CD4-positive, alpha-beta memory T cell (primary cell): ENCODE data around the gene IGFL2. TPM values are rescaled to one million over a fixed set of nuclear protein-coding genes. Genes with fewer than 3 reads are reported as not detected.

Source experiments
- CTCF ChIA-PET: fragments of 350-600 bp; sonication (Branson Sonifier 250); formaldehyde crosslinking; loops from one replicate; lab custom pipeline; 2021; ENCODE audit warnings: inconsistent platforms; ENCODE audit not compliant: partially characterized antibody; lab: Charles Lee
- POLR2A ChIA-PET: fragments of 350-600 bp; sonication (Branson Sonifier 250); formaldehyde crosslinking; loops from one replicate; lab custom pipeline; 2021; ENCODE audit not compliant: partially characterized antibody; lab: Charles Lee
- DNase-seq, 5 donors: peaks; one replicate each; pipeline versions ENCODE4 v3.0.0 to v3.0.0-alpha.2; 2020 to 2022; ENCODE audit warnings: mixed read lengths in 1 of 5
- H3K27ac ChIP-seq: one replicate; pipeline ENCODE4 v1.7.0; 2013; ENCODE audit warnings: low read depth, low read length
- H3K27me3 ChIP-seq: 2 replicates; pipeline ENCODE4 v1.7.0; 2013; ENCODE audit warnings: mild to moderate bottlenecking, low read length, moderate library complexity; ENCODE audit not compliant: insufficient read depth
- H3K36me3 ChIP-seq: 2 replicates; pipeline ENCODE4 v1.7.0; 2013; ENCODE audit warnings: mild to moderate bottlenecking, low read length, moderate library complexity; ENCODE audit not compliant: insufficient read depth
- H3K4me1 ChIP-seq: 2 replicates; pipeline ENCODE4 v1.7.0; 2013; ENCODE audit warnings: mild to moderate bottlenecking, low read length, moderate library complexity; ENCODE audit not compliant: insufficient read depth
- H3K4me3 ChIP-seq, 2 donors: one replicate each; pipeline ENCODE4 v1.7.0; 2013; ENCODE audit warnings: low read length in 2 of 2, mild to moderate bottlenecking in 1 of 2
- H3K9me3 ChIP-seq, 2 donors: one replicate each; pipeline ENCODE4 v1.7.0; 2013; ENCODE audit warnings: low read length in 2 of 2, control low read depth in 1 of 2; ENCODE audit not compliant: control insufficient read depth in 1 of 2
- H3K27ac Mint-ChIP-seq, 7 donors: one replicate each; pipeline ENCODE4 v1.8.0; 2020 to 2021; ENCODE audit warnings: mixed read lengths in 7 of 7, mild to moderate bottlenecking in 6 of 7, inconsistent platforms in 3 of 7, moderate library complexity in 3 of 7
- H3K27me3 Mint-ChIP-seq, 2 donors: one replicate each; pipeline ENCODE4 v1.8.0; 2020 to 2021; ENCODE audit warnings: mixed read lengths in 2 of 2
- H3K36me3 Mint-ChIP-seq, 2 donors: one replicate each; pipeline ENCODE4 v1.8.0; 2020 to 2021; ENCODE audit warnings: mixed read lengths in 2 of 2, inconsistent platforms in 1 of 2, mild to moderate bottlenecking in 1 of 2
- H3K4me1 Mint-ChIP-seq, 4 donors: one replicate each; pipeline ENCODE4 v1.8.0; 2020 to 2021; ENCODE audit warnings: mixed read lengths in 4 of 4, mild to moderate bottlenecking in 1 of 4
- H3K4me3 Mint-ChIP-seq, 8 donors: one replicate each; pipeline ENCODE4 v1.8.0; 2020 to 2021; ENCODE audit warnings: mixed read lengths in 8 of 8, mild to moderate bottlenecking in 7 of 8, moderate library complexity in 6 of 8, inconsistent platforms in 3 of 8
- H3K9me3 Mint-ChIP-seq, 8 donors: one replicate each; pipeline ENCODE4 v1.8.0; 2020 to 2021; ENCODE audit warnings: mixed read lengths in 8 of 8, mild to moderate bottlenecking in 5 of 8, inconsistent platforms in 3 of 8, moderate library complexity in 1 of 8
- intact Hi-C: fragments of 100-400 bp; cut with micrococcal nuclease; formaldehyde crosslinking; loops from one replicate; pipeline ENCODE4 v1.15.1; 2023
- polyA plus RNA-seq, 2 donors: library from polyadenylated mRNA; unstranded; fragments of 300-500 nt; fragmentation: Illumina TruSeq; gene quantifications; one replicate each; pipeline ENCODE4 v1.2.3, GENCODE V29; 2021
- total RNA-seq, 2 experiments: library from RNA; stranded (reverse); gene quantifications; one replicate each; pipeline ENCODE4 v1.2.3, GENCODE V29; 2021

Gene IGFL2
- total and polyA plus RNA-seq, 4 experiments from 2014 or later = 0.28 to 0.47 TPM; not detected in 2

GRCh38 chr19:46141421-46141820 is 6.6 kb upstream of the IGFL2 start:
- H3K27me3 ChIP-seq = no peaks in the 10 kb centered on the region
- no peaks in the 10 kb centered on the region for H3K4me1 Mint-ChIP-seq
- no peaks in the 10 kb centered on the region for H3K4me1 ChIP-seq
- no peak overlapping the region for H3K4me3 ChIP-seq
- H3K36me3 ChIP-seq = no peaks in the 10 kb centered on the region
- no peak overlapping the region for H3K4me3 Mint-ChIP-seq
- DNase-seq = no peak
- peaks cover 15 to 22% of the 10 kb centered on the region in 2 donors for H3K27me3 Mint-ChIP-seq
- CTCF ChIA-PET = no interaction called here
- intact Hi-C loops = no loop called here
- no peak overlapping the region for H3K27ac Mint-ChIP-seq
- POLR2A ChIA-PET = no interaction called here
- no peaks in the 10 kb centered on the region for H3K9me3 Mint-ChIP-seq
- no peaks in the 10 kb centered on the region for H3K9me3 ChIP-seq
- no peaks in the 10 kb centered on the region for H3K36me3 Mint-ChIP-seq
- H3K27ac ChIP-seq = no peak overlapping the region

DNA sequence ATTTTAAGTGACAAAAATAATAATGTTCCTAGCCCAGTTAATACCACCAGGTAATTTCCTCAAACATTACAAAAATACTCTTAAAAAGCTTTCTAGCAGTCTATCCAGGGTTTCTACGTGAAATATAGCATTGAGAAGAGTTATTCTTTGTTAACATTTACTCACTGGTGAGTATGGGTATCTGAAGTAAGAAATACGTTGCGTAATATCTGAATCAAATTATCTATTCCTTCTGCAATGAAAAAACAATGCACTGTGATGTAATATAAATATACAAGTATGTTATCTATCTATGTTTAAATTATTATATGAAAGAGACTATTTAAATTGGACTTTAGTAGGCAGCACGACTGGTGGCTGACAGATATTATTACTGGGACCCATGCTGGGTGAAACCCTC is 5.7 kb upstream of the IGFL2 start:
- no peak for DNase-seq
- H3K27ac Mint-ChIP-seq = no peak overlapping the region
- no peaks in the 10 kb centered on the region for H3K36me3 Mint-ChIP-seq
- ChIA-PET POLR2A (no interaction called here), CTCF (no interaction called here)
- no peaks in the 10 kb centered on the region for H3K27me3 ChIP-seq
- intact Hi-C loops = no loop called here
- peaks cover 20 to 22% of the 10 kb centered on the region in 2 donors for H3K27me3 Mint-ChIP-seq
- H3K9me3 Mint-ChIP-seq = no peaks in the 10 kb centered on the region
- H3K4me3 ChIP-seq = no peak overlapping the region
- no peak overlapping the region for H3K27ac ChIP-seq
- no peaks in the 10 kb centered on the region for H3K4me1 Mint-ChIP-seq
- H3K9me3 ChIP-seq = no peaks in the 10 kb centered on the region
- H3K36me3 ChIP-seq = no peaks in the 10 kb centered on the region
- no peaks in the 10 kb centered on the region for H3K4me1 ChIP-seq
- H3K4me3 Mint-ChIP-seq = no peak overlapping the region

GRCh38 chr19:46144756-46145155 is 3.3 kb upstream of the IGFL2 start:
- H3K27me3 ChIP-seq = no peaks in the 10 kb centered on the region
- peaks cover 0 to 2% (median 0%) of the 10 kb centered on the region in 4 donors for H3K4me1 Mint-ChIP-seq
- no peak overlapping the region for H3K27ac Mint-ChIP-seq
- H3K9me3 ChIP-seq = no peaks in the 10 kb centered on the region
- H3K4me3 ChIP-seq = no peak overlapping the region
- H3K9me3 Mint-ChIP-seq = no peaks in the 10 kb centered on the region
- H3K27ac ChIP-seq = no peak overlapping the region
- ChIA-PET POLR2A (no interaction called here), CTCF (no interaction called here)
- H3K27me3 Mint-ChIP-seq = peaks cover 21 to 30% of the 10 kb centered on the region in 2 donors
- no peaks in the 10 kb centered on the region for H3K36me3 Mint-ChIP-seq
- no peaks in the 10 kb centered on the region for H3K4me1 ChIP-seq
- intact Hi-C loops = no loop called here
- no peak overlapping the region for H3K4me3 Mint-ChIP-seq
- H3K36me3 ChIP-seq = no peaks in the 10 kb centered on the region
- no peak for DNase-seq

GRCh38 chr19:46147166-46147740 is 785 bp upstream of the IGFL2 start:
- Histone ChIP-seq H3K4me3 (no peak overlapping the region), H3K9me3 (no peaks in the 10 kb centered on the region), H3K27me3 (no peaks in the 10 kb centered on the region), H3K4me1 (no peaks in the 10 kb centered on the region), H3K27ac (no peak overlapping the region), H3K36me3 (no peaks in the 10 kb centered on the region)
- Mint-ChIP-seq H3K9me3 (no peaks in the 10 kb centered on the region), H3K4me3 (no peak overlapping the region), H3K27me3 (peaks cover 29 to 34% of the 10 kb centered on the region in 2 donors), H3K4me1 (peaks cover 0 to 2% (median 0%) of the 10 kb centered on the region in 4 donors), H3K27ac (no peak overlapping the region), H3K36me3 (no peaks in the 10 kb centered on the region)
- ChIA-PET CTCF (no interaction called here), POLR2A (no interaction called here)
- intact Hi-C loops = no loop called here
- DNase-seq = no peak

DNA sequence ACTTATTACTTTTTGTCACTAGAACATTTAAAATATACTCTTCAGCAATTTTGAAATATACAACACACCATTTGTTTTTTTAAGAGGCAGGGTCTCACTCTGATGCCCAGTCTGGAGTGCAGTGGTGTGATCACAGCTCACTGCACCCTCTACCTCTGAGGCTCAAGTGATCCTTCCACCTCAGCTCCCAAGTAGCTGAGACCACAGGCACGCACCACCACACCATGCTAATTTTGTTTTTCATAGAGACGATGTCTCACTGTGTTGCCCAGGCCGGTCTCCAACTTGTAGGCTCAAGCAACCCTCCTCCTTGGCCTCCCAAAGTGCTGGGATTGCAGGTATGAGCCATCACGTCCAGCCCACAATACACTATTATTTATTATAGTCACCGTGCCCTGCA is 2.6 kb downstream of the IGFL2 start:
- Histone ChIP-seq H3K36me3 (no peaks in the 10 kb centered on the region), H3K4me3 (no peak overlapping the region), H3K27ac (no peak overlapping the region), H3K27me3 (no peaks in the 10 kb centered on the region), H3K4me1 (no peaks in the 10 kb centered on the region), H3K9me3 (no peaks in the 10 kb centered on the region)
- H3K27ac Mint-ChIP-seq = no peak overlapping the region
- H3K36me3 Mint-ChIP-seq = no peaks in the 10 kb centered on the region
- DNase-seq = no peak
- peaks cover 0 to 2% (median 0%) of the 10 kb centered on the region in 4 donors for H3K4me1 Mint-ChIP-seq
- no peak overlapping the region for H3K4me3 Mint-ChIP-seq
- ChIA-PET CTCF (no interaction called here), POLR2A (no interaction called here)
- peaks cover 32 to 38% of the 10 kb centered on the region in 2 donors for H3K27me3 Mint-ChIP-seq
- no peaks in the 10 kb centered on the region for H3K9me3 Mint-ChIP-seq
- intact Hi-C loops = no loop called here

DNA sequence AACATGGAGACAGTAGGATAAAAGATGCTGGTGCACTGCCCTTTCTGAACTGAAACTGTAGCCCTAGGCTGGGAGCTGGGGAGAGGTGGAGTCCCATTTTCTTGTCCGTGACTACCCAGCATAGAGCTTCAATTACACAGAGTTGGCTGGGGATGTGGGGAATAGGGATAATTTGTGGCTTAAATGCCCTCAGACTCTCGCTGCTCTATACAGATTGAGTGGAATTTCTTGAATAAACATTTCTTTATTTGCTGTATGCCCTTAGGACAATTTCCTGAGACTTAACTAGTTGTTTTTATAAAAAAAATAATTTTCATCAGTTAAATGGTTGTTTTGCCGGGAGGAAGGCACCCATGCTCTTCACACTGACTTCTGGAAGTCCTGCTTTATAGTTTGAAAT is 7.2 kb downstream of the IGFL2 start:
- Mint-ChIP-seq H3K27me3 (peaks cover 20 to 24% of the 10 kb centered on the region in 2 donors), H3K4me1 (no peaks in the 10 kb centered on the region), H3K9me3 (peaks cover 0 to 2% (median 0%) of the 10 kb centered on the region in 8 donors), H3K27ac (no peak overlapping the region), H3K4me3 (no peak overlapping the region), H3K36me3 (no peaks in the 10 kb centered on the region)
- no peaks in the 10 kb centered on the region for H3K36me3 ChIP-seq
- intact Hi-C loops = no loop called here
- ChIA-PET CTCF (no interaction called here), POLR2A (no interaction called here)
- no peak overlapping the region for H3K27ac ChIP-seq
- no peak overlapping the region for H3K4me3 ChIP-seq
- H3K4me1 ChIP-seq = no peaks in the 10 kb centered on the region
- DNase-seq = no peak
- no peaks in the 10 kb centered on the region for H3K27me3 ChIP-seq
- H3K9me3 ChIP-seq = no peaks in the 10 kb centered on the region

- Mint-ChIP-seq H3K36me3 (no peaks in the 10 kb centered on the region), H3K4me3 (no peak overlapping the region), H3K4me1 (no peaks in the 10 kb centered on the region), H3K27ac (no peak overlapping the region), H3K9me3 (peaks cover 4 to 28% (median 21%) of the 10 kb centered on the region in 8 donors), H3K27me3 (peaks cover 20 to 26% of the 10 kb centered on the region in 2 donors)
- Histone ChIP-seq H3K36me3 (no peaks in the 10 kb centered on the region), H3K27ac (no peak overlapping the region), H3K4me1 (no peaks in the 10 kb centered on the region), H3K27me3 (no peaks in the 10 kb centered on the region), H3K9me3 (no peaks in the 10 kb centered on the region), H3K4me3 (no peak overlapping the region)
- ChIA-PET CTCF (no interaction called here), POLR2A (no interaction called here)
- DNase-seq = no peak
- intact Hi-C loops = no loop called here
These were observed 11.6 kb downstream of the IGFL2 start for GRCh38 chr19:46159418-46160232.
